RKO (cell line): ENCODE results near the gene NEDD4L.

Experiments
- DNase-seq: peaks from one replicate; pipeline ENCODE4 v3.0.0-alpha.2; 2016; ENCODE audit warnings: low spot score

Gene NEDD4L

GRCh38 chr18:58181988-58182387 is 138.0 kb downstream of the NEDD4L start:
- no peak for DNase-seq

DNA sequence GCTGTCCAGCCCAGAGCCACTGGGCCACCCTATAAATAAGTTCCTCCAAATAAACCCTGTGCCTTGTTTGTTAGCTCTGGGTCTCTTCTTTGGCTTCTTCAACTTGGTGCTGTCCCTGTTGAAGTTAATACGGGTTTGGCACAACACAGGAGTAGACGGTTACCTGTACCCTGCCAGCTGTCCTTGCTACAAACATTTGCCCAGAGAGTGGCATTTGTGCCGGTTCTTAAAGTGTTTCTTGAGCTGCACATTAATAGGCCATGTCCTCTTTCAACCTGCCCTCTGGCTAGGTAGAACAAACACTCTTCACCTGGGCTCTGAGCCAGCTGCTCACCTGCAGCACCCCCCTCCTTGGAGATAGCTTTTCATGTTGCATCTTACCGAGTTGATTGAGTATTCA is 139.2 kb downstream of the NEDD4L start:
- no peak for DNase-seq

- DNase-seq: peak; percentile 57
These were observed 142.4 kb downstream of the NEDD4L start for GRCh38 chr18:58186258-58186948.

DNA sequence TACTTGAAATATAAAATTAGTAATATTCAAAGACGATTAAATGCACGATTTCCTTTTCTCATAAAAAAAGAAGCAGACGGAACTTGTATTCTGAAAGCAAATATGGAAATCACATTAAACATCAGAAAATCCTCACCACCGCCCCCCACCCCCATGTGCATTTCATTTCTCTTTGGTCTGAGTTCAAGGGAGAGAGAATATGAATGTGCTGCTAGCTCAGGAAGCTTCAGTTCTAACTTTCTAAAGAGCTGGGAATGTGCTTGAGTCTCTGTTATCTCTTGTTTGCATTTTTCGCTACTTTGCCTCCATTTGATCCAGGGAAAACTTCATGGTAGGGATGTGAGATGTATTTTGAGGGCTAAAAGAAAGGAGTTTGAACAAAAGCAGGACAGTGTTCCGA is 143.6 kb downstream of the NEDD4L start:
- DNase-seq: no peak

DNA sequence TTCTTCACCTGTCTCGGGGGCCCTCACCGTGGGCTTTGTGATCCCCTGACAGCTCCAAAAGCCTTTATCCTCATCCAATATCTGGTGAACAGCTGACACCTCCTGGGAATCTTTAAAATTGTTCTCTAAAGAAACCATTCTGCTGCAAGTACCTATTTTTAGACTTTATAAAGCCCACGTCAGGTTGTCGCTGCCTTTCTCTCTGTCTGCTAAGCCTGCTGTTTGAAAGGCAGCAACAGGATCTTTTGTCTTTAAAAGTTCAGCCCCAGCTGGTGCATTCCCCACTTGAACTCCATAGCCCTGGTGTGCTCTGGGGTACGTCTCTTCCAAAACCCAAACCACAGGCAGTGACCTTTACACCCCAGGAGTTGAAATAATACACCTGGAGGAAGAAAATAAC is 145.0 kb downstream of the NEDD4L start:
- DNase-seq: no peak

DNA sequence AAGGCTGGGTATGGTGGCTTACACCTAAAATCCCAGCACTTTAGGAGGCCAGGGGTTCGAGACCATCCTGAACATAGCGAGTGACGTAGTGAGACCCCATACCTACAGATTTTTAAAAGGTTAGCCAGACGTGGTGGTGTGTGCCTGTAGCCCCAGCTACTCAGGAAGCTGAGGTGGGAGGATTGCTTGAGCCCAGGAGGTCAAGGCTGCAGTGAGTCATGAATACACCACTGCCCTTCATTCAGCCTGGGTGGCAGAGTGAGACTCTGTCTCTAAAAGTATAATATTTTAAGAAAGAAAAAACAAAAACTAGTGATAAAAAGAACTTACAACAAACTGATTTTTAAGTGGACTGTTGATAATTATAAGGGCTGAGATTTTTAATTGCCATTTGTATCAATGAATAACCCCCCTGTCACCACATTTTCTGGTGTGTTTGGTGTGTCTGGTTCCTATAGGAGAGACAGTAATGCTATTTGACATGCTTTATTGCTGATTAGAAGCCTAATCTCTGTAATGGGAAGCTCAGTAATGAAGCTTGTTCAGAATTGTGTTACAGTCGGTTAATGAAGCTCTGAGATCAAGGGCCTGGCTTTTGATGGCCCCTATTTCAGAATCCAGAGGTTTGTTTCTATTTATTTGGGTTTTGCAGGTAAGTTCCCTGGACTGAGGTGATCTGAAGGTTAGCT is 147.0 kb downstream of the NEDD4L start:
- DNase-seq: no peak

DNA sequence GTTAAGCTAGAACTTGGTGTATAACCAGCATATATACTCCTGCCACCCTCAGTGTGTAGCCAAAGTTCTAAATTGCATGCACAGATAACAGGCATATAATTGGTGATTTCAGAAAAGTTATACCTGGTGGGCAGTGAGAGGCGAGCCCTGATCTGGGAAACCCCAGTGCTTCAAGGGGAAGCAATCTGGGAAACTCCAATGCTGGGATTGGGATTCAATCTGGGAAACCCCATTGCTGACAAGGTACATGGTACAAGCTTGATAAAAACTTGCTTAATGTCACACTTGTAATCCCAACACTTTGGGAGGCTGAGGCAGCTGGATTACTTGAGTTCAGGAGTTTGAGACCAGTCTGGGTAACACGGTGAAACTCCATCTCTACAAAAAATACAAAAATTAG is 147.6 kb downstream of the NEDD4L start:
- no peak for DNase-seq

DNA sequence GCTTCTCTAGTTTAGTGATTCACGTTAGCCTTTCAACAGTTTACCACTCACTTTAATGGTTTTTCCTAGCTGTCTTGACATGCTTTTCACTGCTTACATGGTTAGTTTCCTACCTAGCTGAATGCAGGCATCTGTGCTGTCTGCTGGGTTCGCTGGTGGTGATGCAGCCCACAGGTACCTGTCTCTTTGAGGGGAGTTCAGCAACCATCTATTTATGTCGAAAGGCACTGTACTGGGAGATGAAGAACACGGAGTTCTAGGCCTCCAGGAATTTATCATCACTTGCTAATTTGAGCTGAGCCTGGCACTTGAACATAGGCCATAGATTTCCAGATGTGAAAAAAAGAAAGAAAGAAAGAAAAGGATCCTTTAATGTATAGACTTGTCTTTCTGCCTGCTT is 148.5 kb downstream of the NEDD4L start:
- no peak for DNase-seq

DNA sequence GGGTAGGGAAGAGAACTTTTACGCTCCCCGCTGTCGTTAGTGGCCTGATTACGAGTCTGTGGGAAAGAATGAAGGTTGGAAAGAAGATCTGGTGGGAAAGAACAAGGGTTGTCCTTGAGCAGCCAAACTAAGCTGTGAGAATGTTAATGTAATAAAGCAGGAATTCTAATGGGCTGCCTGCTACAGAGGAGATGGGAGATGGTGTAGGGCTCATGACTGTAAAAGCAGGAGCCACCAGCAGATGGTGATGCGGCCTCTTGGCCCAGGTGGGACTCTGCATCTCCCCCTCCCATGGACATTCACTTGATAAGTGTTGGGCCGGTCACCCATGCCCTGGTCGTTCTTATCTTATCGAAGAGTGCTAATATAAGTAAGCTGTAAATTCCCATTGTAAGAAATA is 150.0 kb downstream of the NEDD4L start:
- no peak for DNase-seq

GRCh38 chr18:58195278-58195765 is 151.3 kb downstream of the NEDD4L start:
- no peak for DNase-seq

DNA sequence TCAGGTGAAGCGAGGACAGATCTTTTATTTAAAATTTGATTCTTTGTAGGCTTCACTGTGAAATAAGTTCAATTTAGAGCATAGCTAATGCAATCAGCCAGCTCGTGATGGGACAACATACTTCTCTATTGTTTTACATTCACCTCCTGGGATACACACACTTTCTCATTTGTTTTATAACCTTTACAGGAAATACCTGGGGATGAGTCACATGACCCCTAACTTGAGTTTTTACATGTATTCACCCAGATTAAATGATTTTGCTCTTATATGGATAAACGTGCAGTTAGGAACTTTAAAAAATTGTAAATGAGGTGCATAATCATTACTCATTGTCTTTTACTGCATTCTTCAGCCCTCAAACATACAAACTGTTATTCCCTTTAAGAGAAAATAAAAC is 152.1 kb downstream of the NEDD4L start:
- no peak for DNase-seq

- DNase-seq: no peak
These were observed 153.2 kb downstream of the NEDD4L start for GRCh38 chr18:58196881-58197872.

DNA sequence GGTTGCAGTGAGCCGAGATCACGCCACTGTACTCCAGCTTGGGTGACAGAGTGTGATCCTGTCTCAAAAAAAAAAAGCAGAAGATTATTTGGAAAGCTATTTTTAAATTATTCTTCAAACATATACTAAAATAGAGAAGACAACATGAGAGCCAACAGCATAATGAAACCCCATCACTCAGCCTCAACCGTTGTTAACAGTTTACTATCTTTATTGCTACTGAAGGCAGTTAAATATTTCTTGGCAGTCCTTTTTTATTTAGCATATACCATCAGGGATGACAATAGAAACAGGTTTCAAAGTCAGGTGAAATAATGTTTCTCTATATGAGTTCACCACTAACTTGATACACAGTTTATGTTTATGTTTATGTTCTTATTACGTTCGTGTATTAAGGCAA is 157.2 kb downstream of the NEDD4L start:
- DNase-seq: no peak

DNA sequence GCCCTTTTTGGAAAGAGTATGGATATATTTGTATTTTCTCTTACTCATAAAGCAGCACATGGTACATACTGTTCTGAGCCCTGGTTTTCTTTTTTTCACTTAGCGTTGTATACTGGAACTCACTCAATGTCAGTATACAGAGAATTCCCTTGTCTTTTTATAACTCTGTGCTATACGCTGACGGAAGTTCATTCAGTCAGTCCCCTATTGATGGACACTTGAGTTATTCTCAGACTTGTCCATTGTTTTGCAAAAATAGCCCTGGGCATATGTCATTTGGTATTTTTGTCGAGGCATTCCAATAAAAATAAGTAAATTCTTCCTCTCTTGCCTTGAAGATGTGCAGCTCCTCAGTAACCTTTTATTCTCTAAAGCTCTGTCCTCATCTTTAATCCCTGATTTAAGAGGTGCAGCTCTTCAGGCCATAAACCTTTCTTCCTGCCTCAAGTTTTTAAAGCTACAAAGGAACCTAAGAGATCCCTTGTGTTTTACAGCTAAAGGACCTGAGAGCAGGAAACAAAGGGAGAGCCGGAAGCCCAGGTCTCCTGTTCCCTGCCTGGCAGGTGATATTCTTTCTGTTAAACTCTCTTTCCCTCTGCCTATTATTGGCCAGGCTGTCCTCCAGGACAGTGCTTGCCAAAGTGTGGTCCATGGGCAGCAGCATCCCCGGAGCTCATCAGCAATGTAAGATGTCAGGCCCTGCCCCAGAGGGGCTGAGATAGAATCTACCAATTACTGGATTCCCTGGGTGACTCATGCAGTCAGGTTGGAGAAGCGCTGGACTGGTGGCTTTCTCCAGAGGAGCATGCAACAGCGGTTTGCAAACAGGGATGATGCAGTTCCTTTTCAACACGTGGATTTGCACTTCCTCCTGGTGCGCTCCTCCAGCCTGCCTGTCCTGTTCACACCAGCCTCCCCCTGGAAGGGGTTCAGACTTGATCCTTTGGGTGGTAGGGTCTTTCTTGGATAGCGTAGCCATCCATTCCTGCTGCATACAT is 158.0 kb downstream of the NEDD4L start:
- no peak for DNase-seq

DNA sequence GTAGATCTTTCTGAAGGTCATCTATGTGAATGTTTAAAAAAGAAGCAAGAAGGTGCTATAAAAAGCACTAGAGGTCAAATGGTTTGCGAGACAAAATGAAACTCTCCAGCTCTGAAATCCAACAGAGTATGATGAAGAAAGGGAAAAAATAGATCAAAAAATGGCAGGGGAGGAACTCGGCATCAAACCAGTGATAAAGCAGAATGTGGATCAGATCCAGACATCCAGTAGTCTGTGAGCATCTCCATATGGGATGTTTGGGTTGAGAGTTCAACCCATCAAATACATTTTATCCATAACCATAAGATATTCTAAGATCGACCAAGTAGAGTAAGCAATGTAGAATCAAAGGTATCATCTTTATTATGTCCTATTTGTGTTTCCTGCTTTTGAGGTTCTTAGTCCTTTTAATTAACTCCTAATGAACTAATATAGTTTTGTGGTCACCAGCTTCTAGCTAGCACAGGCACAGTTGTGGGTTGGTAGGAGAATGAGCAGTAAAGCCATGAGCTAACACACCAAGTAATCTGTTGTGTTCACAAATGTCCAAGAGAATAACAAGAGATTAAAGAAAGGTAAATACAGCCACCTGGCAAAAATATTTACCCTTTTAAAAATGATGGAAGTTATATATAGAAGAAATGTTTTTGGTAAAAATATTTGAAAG is 160.9 kb downstream of the NEDD4L start:
- no peak for DNase-seq

- DNase-seq: no peak
These were observed 161.6 kb downstream of the NEDD4L start for GRCh38 chr18:58205443-58206160.

DNA sequence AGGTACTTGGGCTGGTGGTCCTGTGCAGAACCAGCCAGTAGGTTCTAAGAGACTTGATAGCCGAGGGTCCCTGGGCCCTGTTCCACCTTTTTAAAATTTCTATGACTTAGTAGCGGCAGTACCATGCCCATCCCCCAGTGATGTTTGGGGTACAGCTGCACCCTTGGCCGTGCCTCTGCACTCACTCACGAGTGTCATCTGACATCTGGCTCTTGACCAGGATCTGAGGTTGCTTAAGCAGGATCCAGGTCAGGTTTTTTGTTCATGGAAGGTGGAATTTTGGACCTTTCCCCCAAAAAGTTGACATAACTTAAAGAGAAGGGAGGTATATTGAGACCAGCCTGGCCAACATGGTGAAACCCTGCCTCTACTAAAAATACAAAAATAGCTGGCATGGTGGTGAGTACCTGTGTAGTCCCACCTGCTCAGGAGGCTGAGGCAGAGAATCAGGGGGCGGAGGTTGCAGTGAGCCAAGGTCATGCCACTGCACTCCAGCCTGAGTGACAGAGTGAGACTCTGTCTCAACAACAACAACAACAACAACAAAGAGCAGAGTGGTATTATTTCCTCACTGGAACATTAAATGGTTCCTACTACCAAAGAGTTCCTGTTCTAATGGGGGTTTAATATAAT is 163.6 kb downstream of the NEDD4L start:
- DNase-seq: no peak

DNA sequence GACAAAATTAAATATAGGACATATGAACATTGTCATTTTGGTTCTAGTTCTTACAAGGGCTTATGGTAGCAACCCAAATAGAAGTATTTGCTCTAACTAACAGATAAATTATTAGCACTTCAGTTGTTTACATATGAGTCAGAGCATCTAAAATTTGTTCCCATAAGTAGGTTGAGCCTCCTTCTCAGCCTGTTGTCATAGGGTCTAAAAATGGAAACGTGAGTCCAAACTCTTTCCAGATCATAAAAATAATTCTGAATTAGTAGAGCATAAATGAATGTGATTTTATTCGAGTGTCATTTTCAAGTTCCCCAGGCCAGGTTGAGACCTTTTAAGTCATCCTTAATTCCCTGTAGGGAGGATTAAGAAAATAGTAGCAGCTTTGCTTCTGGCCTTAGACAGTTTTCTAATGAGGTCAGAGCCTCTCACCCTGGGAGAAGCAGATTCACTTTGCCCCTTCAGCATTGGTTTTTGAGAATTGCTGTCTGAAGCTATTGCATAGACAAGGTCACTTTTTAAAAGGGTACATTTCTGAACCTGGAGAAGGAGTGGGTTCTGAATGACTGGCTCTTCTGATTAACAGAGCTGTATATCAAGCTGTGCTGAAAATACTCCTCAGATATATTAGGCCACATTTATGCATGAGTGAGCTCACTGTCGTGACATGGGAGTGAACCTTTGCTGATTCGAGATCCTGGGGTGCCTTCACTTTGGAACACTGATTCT is 164.3 kb downstream of the NEDD4L start:
- no peak for DNase-seq

- no peak for DNase-seq
These were observed 165.3 kb downstream of the NEDD4L start for GRCh38 chr18:58209326-58209725.
